Activated CD4-positive, alpha-beta memory T cell treated with anti-CD3 and anti-CD28 coated beads for 36 hours (primary cell): ENCODE results near the gene FADS3. TPM values are rescaled to one million over a fixed set of nuclear protein-coding genes. Genes with fewer than 3 reads are reported as not detected.
A peak's percentile ranks its signal among the peaks of the same experiment; 100 is the strongest.

ENCODE experiments used
- CTCF ChIA-PET: fragments of 350-600 bp; sonication (Branson Sonifier 250); formaldehyde crosslinking; loops from one replicate; lab custom pipeline; 2021; ENCODE audit warnings: antibody characterized with exemption, inconsistent platforms; lab: Charles Lee
- POLR2A ChIA-PET: fragments of 350-600 bp; sonication (Branson Sonifier 250); formaldehyde crosslinking; loops from one replicate; lab custom pipeline; 2021; ENCODE audit warnings: antibody characterized with exemption; lab: Charles Lee
- DNase-seq: peaks from one replicate; pipeline ENCODE4 v3.0.0-alpha.2; 2020
- H3K27ac Mint-ChIP-seq: one replicate; pipeline ENCODE4 v1.8.0; 2021; ENCODE audit warnings: mixed read lengths
- H3K27me3 Mint-ChIP-seq: one replicate; pipeline ENCODE4 v1.8.0; 2021; ENCODE audit warnings: mixed read lengths
- H3K36me3 Mint-ChIP-seq: one replicate; pipeline ENCODE4 v1.8.0; 2021; ENCODE audit warnings: mixed read lengths
- H3K4me1 Mint-ChIP-seq: one replicate; pipeline ENCODE4 v1.8.0; 2021; ENCODE audit warnings: low read depth, mixed read lengths
- H3K4me3 Mint-ChIP-seq: one replicate; pipeline ENCODE4 v1.8.0; 2021; ENCODE audit warnings: mild to moderate bottlenecking, mixed read lengths
- H3K9me3 Mint-ChIP-seq: one replicate; pipeline ENCODE4 v1.8.0; 2021; ENCODE audit warnings: mixed read lengths
- intact Hi-C: fragments of 100-400 bp; cut with micrococcal nuclease; formaldehyde crosslinking; loops from one replicate; pipeline ENCODE4 v1.15.1; 2023
- total RNA-seq, 2 experiments: library from RNA; stranded (reverse); gene quantifications; one replicate each; pipeline ENCODE4 v1.2.3, GENCODE V29; 2021

FADS3 gene
- 10 to 100 TPM; 11.9 to 12.1 TPM for total RNA-seq

- POLR2A ChIA-PET: no interaction called here
Observed at GRCh38 chr11:61891331-61892084, at the start of gene FADS3. TSS of gene FADS3 (minus strand) at chr11:61891545. CDS start at chr11:61891381, 164 bp downstream.

GRCh38 chr11:61940466-61940865 is 49.1 kb upstream of the FADS3 start:
- peaks cover 3% of the 10 kb centered on the region for H3K36me3 Mint-ChIP-seq
- H3K27me3 Mint-ChIP-seq: peaks cover 7% of the 10 kb centered on the region
- no peaks in the 10 kb centered on the region for H3K4me1 Mint-ChIP-seq
- intact Hi-C loops: no loop called here
- DNase-seq: no peak
- CTCF ChIA-PET: interaction anchor here (0.7 to 4.1 kb wide), 2 partner anchors 9 to 41 kb away, joined by 4 to 17 read pairs; no protein-coding TSS in a partner anchor
- no peak overlapping the region for H3K4me3 Mint-ChIP-seq
- H3K9me3 Mint-ChIP-seq: peaks cover 15% of the 10 kb centered on the region
- POLR2A ChIA-PET: no interaction called here
- H3K27ac Mint-ChIP-seq: no peak overlapping the region

More at GRCh38 chr11:61891331-61892084, at the start of gene FADS3:
- CTCF ChIA-PET: interaction anchor here (0.9 to 15.1 kb wide), 6 partner anchors 8 to 217 kb away, joined by 3 to 417 read pairs (median 8); no protein-coding TSS in a partner anchor
- Mint-ChIP-seq H3K4me1 (peaks cover 2% of the 10 kb centered on the region), H3K4me3 (peak within 1 kb of the TSS; percentile 81), H3K27me3 (no peaks in the 10 kb centered on the region), H3K27ac (peak within 1 kb of the TSS; percentile 23), H3K36me3 (no peaks in the 10 kb centered on the region), H3K9me3 (no peaks in the 10 kb centered on the region)
- intact Hi-C loops: no loop called here
- DNase-seq: peak; percentile 62

- peaks cover 3% of the 10 kb centered on the region for H3K36me3 Mint-ChIP-seq
- no peaks in the 10 kb centered on the region for H3K4me1 Mint-ChIP-seq
- no peak for DNase-seq
- no peak overlapping the region for H3K27ac Mint-ChIP-seq
- ChIA-PET CTCF (interaction anchor here (2.1 kb wide), 1 partner anchor 146 kb away, joined by 7 read pairs; no protein-coding TSS in a partner anchor), POLR2A (no interaction called here)
- peaks cover 12% of the 10 kb centered on the region for H3K27me3 Mint-ChIP-seq
- peaks cover 20% of the 10 kb centered on the region for H3K9me3 Mint-ChIP-seq
- intact Hi-C loops: no loop called here
- no peak overlapping the region for H3K4me3 Mint-ChIP-seq
Observed at GRCh38 chr11:61935861-61936260, 44.5 kb upstream of the FADS3 start.

- ChIA-PET POLR2A (no interaction called here), CTCF (interaction anchor here (1.0 to 1.4 kb wide), 2 partner anchors 16 to 151 kb away, joined by 3 to 5 read pairs; no protein-coding TSS in a partner anchor)
- Mint-ChIP-seq H3K9me3 (peaks cover 6% of the 10 kb centered on the region), H3K27ac (no peak overlapping the region), H3K4me1 (no peaks in the 10 kb centered on the region), H3K27me3 (peaks cover 7% of the 10 kb centered on the region), H3K36me3 (no peaks in the 10 kb centered on the region), H3K4me3 (no peak overlapping the region)
- intact Hi-C loops: no loop called here
- DNase-seq: no peak
Observed at GRCh38 chr11:61930933-61931332, 39.6 kb upstream of the FADS3 start.

GRCh38 chr11:61928606-61929005 is 37.3 kb upstream of the FADS3 start:
- Mint-ChIP-seq H3K4me3 (no peak overlapping the region), H3K27me3 (peaks cover 4% of the 10 kb centered on the region), H3K9me3 (peaks cover 2% of the 10 kb centered on the region), H3K36me3 (no peaks in the 10 kb centered on the region), H3K27ac (no peak overlapping the region), H3K4me1 (no peaks in the 10 kb centered on the region)
- ChIA-PET CTCF (interaction anchor here (1.3 to 2.4 kb wide), 4 partner anchors 19 to 195 kb away, joined by 3 to 11 read pairs (median 8); no protein-coding TSS in a partner anchor), POLR2A (no interaction called here)
- intact Hi-C loops: no loop called here
- DNase-seq: no peak

GRCh38 chr11:61927501-61927900 is 36.2 kb upstream of the FADS3 start:
- H3K9me3 Mint-ChIP-seq: no peaks in the 10 kb centered on the region
- CTCF ChIA-PET: interaction anchor here (0.6 to 2.4 kb wide), 3 partner anchors 28 to 194 kb away, joined by 3 to 11 read pairs (median 3); no protein-coding TSS in a partner anchor
- H3K4me3 Mint-ChIP-seq: no peak overlapping the region
- POLR2A ChIA-PET: no interaction called here
- no peak overlapping the region for H3K27ac Mint-ChIP-seq
- DNase-seq: no peak
- no peaks in the 10 kb centered on the region for H3K36me3 Mint-ChIP-seq
- peaks cover 3% of the 10 kb centered on the region for H3K27me3 Mint-ChIP-seq
- no peaks in the 10 kb centered on the region for H3K4me1 Mint-ChIP-seq
- intact Hi-C loops: no loop called here

- Mint-ChIP-seq H3K4me1 (no peaks in the 10 kb centered on the region), H3K4me3 (no peak overlapping the region), H3K27me3 (peaks cover 7% of the 10 kb centered on the region), H3K9me3 (no peaks in the 10 kb centered on the region), H3K27ac (no peak overlapping the region), H3K36me3 (no peaks in the 10 kb centered on the region)
- intact Hi-C loops: no loop called here
- DNase-seq: no peak
- ChIA-PET CTCF (interaction anchor here (0.6 to 1.8 kb wide), 3 partner anchors 11 to 155 kb away, joined by 3 to 5 read pairs (median 4); no protein-coding TSS in a partner anchor), POLR2A (no interaction called here)
Observed at GRCh38 chr11:61926235-61926634, 34.9 kb upstream of the FADS3 start.

- intact Hi-C loops: no loop called here
- H3K27me3 Mint-ChIP-seq: peaks cover 8% of the 10 kb centered on the region
- H3K4me1 Mint-ChIP-seq: no peaks in the 10 kb centered on the region
- H3K4me3 Mint-ChIP-seq: no peak overlapping the region
- ChIA-PET POLR2A (no interaction called here), CTCF (interaction anchor here (0.6 to 2.0 kb wide), 4 partner anchors 11 to 156 kb away, joined by 3 to 9 read pairs (median 4); no protein-coding TSS in a partner anchor)
- H3K9me3 Mint-ChIP-seq: no peaks in the 10 kb centered on the region
- H3K36me3 Mint-ChIP-seq: no peaks in the 10 kb centered on the region
- no peak overlapping the region for H3K27ac Mint-ChIP-seq
- no peak for DNase-seq
Observed at GRCh38 chr11:61925736-61926135, 34.4 kb upstream of the FADS3 start.

GRCh38 chr11:61924064-61924455 is 32.7 kb upstream of the FADS3 start:
- no peak overlapping the region for H3K27ac Mint-ChIP-seq
- intact Hi-C loops: no loop called here
- H3K27me3 Mint-ChIP-seq: peaks cover 19% of the 10 kb centered on the region
- H3K4me3 Mint-ChIP-seq: no peak overlapping the region
- POLR2A ChIA-PET: interaction anchor here (0.6 kb wide), 1 partner anchor 374 kb away, joined by 3 read pairs; no protein-coding TSS in a partner anchor
- no peaks in the 10 kb centered on the region for H3K4me1 Mint-ChIP-seq
- no peak for DNase-seq
- CTCF ChIA-PET: interaction anchor here (1.0 to 2.0 kb wide), 3 partner anchors 25 to 184 kb away, joined by 3 to 9 read pairs (median 7); no protein-coding TSS in a partner anchor
- H3K9me3 Mint-ChIP-seq: no peaks in the 10 kb centered on the region
- H3K36me3 Mint-ChIP-seq: no peaks in the 10 kb centered on the region

- no peaks in the 10 kb centered on the region for H3K36me3 Mint-ChIP-seq
- no peaks in the 10 kb centered on the region for H3K9me3 Mint-ChIP-seq
- H3K4me1 Mint-ChIP-seq: no peaks in the 10 kb centered on the region
- H3K27me3 Mint-ChIP-seq: peaks cover 25% of the 10 kb centered on the region
- ChIA-PET CTCF (interaction anchor here (1.0 to 2.0 kb wide), 2 partner anchors 25 to 53 kb away, joined by 3 to 9 read pairs; no protein-coding TSS in a partner anchor), POLR2A (no interaction called here)
- DNase-seq: no peak
- no peak overlapping the region for H3K4me3 Mint-ChIP-seq
- no peak overlapping the region for H3K27ac Mint-ChIP-seq
- intact Hi-C loops: no loop called here
Observed at GRCh38 chr11:61923166-61924063, 32.1 kb upstream of the FADS3 start.

GRCh38 chr11:61922539-61922938 is 31.2 kb upstream of the FADS3 start:
- no peaks in the 10 kb centered on the region for H3K9me3 Mint-ChIP-seq
- no peak overlapping the region for H3K27ac Mint-ChIP-seq
- no peak for DNase-seq
- CTCF ChIA-PET: no interaction called here
- POLR2A ChIA-PET: no interaction called here
- H3K4me3 Mint-ChIP-seq: no peak overlapping the region
- H3K36me3 Mint-ChIP-seq: no peaks in the 10 kb centered on the region
- intact Hi-C loops: no loop called here
- peaks cover 8% of the 10 kb centered on the region for H3K4me1 Mint-ChIP-seq
- peaks cover 34% of the 10 kb centered on the region for H3K27me3 Mint-ChIP-seq
